GM21786 (cell line): ENCODE data around the gene PSMD10.

ENCODE experiments used
- ATAC-seq: cut with Tn5 transposase; IDR thresholded peaks from one replicate; pipeline ENCODE4 v1.9.1; 2021; ENCODE audit not compliant: unreplicated experiment

Gene PSMD10

GRCh38 chrX:108081110-108081509 is 10.2 kb downstream of the PSMD10 start:
- ATAC-seq, result no peak

GRCh38 chrX:108072746-108073145 is 18.6 kb downstream of the PSMD10 start:
- no peak for ATAC-seq

GRCh38 chrX:108071578-108071977 is 19.8 kb downstream of the PSMD10 start:
- ATAC-seq, result no peak

DNA sequence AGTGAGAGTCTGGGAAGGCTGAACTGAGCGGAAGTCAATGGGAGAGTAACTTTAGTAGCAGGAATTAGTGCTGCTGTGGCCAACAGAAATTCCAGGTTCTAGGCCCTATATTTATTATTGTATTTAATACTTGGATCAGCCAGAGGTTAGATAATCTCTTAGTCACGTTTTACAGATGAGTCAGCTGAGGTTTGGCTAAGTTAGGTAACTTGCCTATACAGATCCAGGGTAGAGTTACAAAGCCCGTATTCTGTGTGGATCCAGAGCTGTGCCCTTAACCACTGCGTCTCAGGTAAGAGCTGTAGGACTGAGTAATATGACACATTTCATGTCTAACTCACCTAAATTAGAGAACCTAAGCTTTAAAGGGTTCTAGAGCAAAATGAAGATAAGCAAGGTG is 20.5 kb downstream of the PSMD10 start:
- no peak for ATAC-seq

- ATAC-seq, result no peak
Measured at GRCh38 chrX:108068121-108068520, 23.2 kb downstream of the PSMD10 start.

- peak; percentile 60 for ATAC-seq
Measured at GRCh38 chrX:108064613-108065012, 26.7 kb downstream of the PSMD10 start.

DNA sequence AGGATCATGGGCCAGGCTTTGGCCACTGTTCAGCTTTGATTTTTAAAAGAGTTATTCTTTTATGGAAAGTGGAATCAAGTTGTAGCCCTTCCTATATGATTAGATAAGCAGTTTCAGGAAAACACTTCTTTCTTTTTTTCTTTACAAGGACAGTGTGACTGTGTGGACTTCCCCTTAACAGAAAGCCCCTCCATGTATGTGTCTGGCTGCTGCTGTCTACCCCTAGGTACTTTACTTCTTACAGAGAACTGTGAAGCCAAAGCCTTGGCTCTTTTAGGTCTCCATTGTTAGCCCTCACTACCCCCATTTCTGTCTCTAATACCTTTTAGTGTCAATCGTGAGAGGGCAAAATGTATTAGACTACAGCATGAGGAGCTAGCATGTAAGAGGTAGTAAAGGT is 27.3 kb downstream of the PSMD10 start:
- no peak for ATAC-seq

DNA sequence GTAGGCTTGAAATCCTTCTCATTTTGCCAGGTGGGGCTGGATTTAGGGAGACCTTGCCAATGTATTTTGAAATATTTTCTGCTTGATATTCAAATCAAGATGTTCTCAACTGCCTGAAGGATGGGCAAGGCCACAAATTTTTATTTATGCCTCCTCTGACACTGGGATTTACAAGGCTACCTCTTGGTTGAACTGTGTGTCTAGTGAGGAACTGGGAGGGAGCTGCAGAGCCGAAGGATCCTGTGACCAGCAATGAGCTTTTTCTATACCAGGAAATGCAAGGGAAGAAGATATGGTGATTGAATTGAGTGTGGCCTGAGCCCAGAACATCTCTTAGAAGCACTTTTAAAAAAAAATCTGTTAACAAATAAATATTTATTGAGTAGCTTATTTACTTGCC is 31.5 kb downstream of the PSMD10 start:
- ATAC-seq, result no peak

- ATAC-seq, result no peak
Measured at GRCh38 chrX:108055546-108055945, 35.8 kb downstream of the PSMD10 start.

GRCh38 chrX:108053218-108053617 is 38.1 kb downstream of the PSMD10 start:
- ATAC-seq, result no peak

GRCh38 chrX:108049649-108050048 is 41.7 kb downstream of the PSMD10 start:
- ATAC-seq, result no peak

GRCh38 chrX:108044554-108045256 is 46.6 kb downstream of the PSMD10 start, which contains the start of gene VSIG1:
TSS of gene VSIG1 (plus strand) at chrX:108045065. CDS start at chrX:108045131, 66 bp downstream.
- ATAC-seq, result no peak

DNA sequence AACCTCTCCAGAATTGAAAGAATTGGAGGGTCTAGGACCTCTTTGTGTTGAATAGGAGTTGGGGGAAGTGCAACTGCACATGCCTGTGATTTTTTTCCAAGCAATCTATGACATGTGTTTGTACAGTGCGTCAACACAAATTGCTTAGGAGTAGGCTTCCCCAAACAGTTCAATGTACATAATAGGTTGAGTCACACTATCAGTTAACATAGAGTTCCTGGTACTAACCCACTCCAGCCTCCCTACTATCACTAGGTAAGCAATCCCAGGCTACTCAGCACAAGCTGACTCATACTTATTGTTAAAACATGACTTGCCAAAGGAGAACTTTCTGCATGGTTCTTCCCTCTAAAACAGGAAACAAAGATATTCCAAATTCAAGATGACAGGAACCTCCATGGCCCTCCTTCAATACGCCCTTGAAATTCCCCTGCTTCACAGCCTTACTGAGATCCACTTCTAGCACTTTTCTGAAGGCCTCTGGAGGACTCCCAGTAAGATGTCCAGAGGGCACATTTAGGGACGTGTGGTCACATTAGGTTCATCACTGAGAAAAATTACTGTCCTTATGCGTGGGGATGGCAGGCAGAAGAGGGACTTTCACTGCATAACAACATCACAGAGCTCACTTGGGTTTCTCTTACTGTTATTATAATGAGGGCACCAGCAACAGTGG is 54.9 kb downstream of the PSMD10 start:
- ATAC-seq, result no peak

GRCh38 chrX:108034725-108035124 is 56.6 kb downstream of the PSMD10 start:
- no peak for ATAC-seq
